GM19463 (cell line): ENCODE data around the gene ENTPD1.
A peak's percentile ranks its signal among the peaks of the same experiment; 100 is the strongest.
"Not testable (repeated sequence)": the region's sequence is repeated elsewhere in the genome, so short reads cannot be mapped to it uniquely, and the experiment has no call there.

Experiments used
- ATAC-seq: cut with Tn5 transposase; IDR thresholded peaks from one replicate; pipeline ENCODE4 v1.9.1; 2021; ENCODE audit warnings: mild to moderate bottlenecking, moderate library complexity; ENCODE audit not compliant: unreplicated experiment

ENTPD1 gene, protein sequence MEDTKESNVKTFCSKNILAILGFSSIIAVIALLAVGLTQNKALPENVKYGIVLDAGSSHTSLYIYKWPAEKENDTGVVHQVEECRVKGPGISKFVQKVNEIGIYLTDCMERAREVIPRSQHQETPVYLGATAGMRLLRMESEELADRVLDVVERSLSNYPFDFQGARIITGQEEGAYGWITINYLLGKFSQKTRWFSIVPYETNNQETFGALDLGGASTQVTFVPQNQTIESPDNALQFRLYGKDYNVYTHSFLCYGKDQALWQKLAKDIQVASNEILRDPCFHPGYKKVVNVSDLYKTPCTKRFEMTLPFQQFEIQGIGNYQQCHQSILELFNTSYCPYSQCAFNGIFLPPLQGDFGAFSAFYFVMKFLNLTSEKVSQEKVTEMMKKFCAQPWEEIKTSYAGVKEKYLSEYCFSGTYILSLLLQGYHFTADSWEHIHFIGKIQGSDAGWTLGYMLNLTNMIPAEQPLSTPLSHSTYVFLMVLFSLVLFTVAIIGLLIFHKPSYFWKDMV

DNA sequence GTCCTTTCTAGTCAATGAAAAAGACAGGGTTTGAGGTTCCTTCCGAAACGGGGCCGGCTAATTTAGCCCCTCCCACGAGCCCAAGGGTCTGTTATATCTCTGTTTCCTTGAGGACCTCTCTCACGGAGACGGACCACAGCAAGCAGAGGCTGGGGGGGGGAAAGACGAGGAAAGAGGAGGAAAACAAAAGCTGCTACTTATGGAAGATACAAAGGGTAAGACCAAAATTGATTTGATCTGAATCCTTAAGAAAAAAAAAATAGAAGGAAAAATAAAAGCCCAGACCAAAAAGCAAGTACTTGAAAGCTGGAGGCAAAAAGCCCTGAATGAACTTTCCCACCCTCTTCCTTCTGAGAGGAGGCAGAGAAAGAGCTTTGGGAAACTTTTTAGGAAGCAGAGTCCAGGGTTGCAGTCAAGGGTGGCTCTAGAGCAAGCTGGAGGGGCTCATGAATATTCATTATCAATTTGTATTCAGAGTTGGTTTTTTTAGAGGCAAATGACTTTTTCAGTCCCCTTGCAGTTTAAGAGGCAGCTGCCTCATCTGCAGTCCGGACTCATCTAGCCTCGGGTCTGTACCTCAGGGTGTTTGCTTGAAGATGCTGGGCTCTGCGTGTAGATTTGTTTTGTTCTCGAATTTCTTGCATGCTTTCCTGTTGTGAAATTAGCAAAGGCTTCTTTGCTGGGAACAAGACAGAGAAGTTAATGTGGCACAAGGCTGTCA lies at the start of gene ENTPD1:
TSS of gene ENTPD1 (plus strand) at position 123 of the 721 bp plus-strand sequence. CDS start at position 200, 77 bp downstream.
- ATAC-seq: no peak

DNA sequence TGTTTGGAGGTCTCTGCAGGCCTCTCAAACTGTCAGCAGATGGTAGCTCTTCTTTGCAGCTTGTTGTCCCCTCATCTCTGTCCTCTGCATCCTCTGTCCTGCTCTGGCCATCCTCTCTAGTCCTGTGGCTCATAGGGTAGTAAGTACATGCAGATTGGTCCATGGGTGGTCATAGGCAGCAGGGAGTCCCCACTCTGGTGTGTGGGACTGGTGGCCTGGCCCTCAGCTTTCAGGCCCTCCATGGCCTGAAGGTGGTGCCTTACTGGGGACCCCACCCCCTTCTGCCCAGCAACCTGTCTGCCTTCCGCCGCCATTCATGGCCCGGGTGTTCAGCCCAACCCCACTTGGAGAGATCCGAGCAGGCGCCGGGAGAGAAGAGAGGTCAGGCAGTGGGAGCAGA lies 49.4 kb upstream of the ENTPD1 start:
- ATAC-seq: no peak

DNA sequence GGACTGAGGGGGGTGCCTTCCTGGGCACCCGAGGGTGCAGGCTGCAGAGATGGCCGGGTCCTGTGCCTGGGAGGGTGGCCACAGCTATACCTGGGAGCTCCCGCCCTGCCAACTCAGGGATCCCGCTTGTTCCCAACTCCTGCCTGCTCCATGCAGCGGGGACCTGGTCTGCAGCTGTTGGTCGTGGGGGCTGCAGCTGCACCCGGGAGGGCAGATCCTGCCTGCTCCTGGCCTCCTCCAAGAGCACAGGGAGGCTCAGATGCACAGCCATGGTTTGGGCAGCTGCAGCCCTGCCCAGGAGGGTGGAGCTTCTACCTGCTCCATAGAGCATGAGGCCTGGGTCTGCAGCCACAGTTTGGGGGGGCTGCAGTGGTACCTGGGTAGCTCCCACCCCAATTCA lies 49.0 kb upstream of the ENTPD1 start:
- no peak for ATAC-seq

DNA sequence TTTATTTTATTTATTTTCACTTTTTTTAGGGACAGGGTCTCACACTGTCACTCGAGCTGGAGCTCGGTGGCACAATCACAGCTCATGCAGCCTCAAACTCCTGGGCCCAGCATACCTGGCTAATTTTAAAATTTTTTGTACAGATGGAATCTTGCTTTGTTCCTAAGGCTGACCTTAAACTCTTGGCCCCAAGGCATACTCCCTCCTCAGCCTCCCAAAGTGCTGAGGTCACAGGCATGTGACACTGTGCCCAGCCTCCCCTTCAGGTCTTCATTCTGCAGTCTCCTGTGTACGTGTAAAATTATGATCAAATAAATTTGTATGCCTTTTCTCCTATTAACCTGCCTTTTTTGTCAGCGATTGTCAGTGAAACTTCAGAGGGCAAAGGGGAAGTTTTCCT lies 44.5 kb upstream of the ENTPD1 start:
- ATAC-seq: no peak

DNA sequence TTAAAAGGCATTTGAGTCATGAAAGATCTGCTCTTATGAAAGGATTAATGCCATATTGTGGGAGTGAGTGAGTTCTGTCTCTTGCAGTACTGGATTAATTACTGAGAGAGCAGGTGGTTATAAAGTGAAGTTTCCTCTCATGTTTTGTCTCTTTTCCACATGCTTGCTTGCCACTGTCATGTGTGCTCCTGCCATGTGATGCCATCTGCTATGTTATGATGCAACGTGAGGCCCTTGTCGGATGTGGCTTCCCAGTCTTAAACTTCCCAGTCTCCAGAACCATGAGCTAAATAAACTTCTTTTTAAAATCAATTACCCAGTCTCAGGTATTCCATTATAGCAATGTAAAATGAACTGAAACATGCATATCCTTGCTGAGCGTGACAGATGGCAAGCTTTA lies 39.5 kb upstream of the ENTPD1 start:
- no peak for ATAC-seq

DNA sequence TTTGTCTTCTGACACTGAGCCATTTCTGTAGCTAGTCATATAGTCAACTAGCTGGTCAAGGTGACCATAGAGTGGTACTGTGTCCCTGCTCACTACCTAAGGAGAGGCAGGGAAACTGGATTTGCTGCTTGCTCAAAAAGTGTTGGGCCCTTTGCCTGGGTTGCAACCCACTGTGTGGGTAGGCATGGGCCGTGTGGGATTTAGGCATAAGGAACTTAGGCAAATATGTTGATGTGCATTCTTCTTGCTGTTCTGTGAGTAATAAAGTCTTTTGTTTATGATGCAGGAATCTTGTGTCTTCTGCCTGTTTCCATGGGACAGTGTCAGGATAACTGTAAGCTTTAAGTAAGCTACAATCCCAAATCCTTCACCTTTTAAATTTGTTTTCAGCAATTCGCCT lies 39.1 kb upstream of the ENTPD1 start:
- no peak for ATAC-seq

DNA sequence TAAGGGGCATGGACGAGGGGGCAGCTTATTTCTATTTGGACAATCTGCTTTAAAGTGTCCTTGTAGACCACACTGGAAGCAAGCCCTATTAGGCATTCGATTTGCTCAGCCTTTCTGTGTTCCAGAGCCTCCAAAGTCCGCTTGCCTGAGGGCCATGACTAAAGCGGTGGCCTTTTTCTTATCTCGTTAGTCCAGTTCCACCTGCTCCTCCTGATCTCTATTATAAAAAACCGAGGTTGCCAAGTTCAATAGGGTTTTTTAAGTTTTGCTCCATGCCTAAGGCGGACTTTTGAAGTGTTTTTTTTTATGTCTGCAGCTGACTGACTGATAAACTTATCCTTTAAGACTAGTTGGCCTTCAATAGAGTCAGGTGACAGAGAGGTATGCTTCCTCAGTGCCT lies 35.2 kb upstream of the ENTPD1 start:
- not testable (repeated sequence) for ATAC-seq

DNA sequence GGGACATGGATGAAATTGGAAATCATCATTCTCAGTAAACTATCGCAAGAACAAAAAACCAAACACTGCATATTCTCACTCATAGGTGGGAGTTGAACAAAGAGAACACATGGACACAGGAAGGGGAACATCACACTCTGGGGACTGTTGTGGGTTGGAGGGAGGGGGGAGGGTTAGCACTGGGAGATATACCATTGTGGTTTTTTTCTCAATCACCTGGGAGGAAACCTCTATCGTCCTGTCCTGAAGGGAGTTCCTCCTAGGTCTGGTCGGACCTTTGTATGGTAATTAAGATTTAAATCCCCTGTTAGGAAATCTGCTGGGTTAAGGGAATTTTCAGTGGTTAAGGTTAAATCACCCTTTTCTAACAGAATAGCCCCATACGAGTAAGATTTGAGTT lies 33.5 kb upstream of the ENTPD1 start:
- not testable (repeated sequence) for ATAC-seq

DNA sequence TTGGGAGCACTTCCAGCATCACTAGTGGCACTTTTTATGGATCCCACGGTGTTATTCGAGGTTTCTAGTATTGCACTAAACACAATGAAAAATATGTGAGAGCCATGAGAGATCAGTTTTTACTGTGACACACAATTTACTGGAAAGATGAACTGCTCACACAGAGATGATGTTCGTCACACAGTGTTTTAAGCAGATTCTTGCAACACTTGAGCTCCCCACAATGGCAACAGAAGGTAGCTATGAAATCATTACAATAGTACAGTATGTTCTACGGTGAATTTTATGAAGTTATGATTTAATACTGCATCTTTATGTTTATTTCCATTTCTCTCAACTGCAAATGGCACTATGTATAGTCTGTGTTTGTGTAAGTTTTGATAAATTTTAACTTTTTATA lies 27.4 kb upstream of the ENTPD1 start:
- ATAC-seq: no peak

DNA sequence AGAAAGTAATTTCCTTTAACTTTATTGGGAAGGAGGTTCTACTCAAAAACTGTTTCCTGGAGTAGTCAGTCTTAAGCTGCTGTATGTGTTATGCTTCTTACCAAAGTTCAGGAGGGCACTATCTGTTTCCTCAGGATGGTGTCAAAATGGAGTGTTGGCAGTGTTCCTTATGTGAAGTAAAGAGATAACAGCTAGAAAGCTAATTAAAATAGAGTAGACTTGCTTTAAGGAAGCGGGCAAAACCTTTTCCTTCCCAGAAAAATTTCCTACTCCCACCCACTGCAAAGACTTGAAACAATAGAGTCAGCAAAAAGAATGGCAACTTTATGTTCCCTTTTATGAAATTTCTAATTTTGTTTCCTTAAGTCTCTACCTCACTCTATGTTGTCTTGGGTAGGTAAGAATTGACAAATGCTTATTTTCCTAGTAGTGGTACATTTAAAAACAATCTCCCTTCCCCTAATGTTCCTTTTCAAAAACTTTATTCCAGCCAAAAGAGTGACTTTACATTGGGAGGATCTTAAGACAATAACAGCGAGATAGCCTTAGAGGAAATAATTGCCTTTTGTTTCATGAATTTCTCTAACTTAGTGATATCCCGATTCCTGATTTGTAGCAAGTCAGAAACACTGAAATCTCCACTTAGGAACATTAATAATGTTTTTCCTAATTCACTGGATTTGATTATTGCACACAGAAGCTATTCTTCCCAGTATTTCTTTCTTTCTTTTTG lies 26.5 kb upstream of the ENTPD1 start:
- no peak for ATAC-seq

DNA sequence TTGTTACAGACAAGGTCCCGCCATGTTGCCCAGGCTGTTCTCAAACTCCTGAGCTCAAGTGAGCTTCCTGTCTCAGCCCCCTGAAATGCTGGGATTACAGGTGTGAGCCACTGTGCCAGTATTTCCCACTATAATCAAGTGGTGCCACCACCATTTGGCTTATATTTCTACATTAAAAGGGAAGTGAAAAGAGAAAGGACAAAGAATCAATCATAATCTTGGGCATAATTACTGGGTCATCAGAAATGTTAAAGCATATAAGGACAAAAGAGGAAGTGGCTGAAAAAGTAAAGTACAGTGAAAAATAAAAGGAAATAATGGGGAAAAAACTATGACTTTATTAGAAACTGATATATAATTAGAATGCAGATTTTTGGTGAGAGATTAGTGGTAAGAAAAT lies 25.7 kb upstream of the ENTPD1 start:
- ATAC-seq: no peak

DNA sequence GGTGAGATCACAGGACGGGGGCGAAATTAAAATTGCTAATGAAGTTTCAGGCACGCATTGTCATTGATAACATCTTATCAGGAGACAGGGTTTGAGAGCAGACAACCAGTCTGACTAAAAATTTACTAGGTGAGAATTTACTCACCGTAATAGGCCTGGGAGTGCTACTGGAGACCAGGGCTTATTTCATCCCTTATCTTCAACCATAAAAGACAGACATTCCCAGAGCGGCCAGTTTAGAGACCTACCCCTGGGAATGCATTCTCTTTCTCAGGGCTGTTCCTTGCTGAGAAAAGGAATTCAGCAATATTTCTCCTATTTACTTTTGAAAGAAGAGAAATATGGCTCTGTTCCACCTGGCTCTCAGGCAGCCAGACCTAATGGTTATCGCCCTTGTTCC lies 23.1 kb upstream of the ENTPD1 start:
- not testable (repeated sequence) for ATAC-seq

DNA sequence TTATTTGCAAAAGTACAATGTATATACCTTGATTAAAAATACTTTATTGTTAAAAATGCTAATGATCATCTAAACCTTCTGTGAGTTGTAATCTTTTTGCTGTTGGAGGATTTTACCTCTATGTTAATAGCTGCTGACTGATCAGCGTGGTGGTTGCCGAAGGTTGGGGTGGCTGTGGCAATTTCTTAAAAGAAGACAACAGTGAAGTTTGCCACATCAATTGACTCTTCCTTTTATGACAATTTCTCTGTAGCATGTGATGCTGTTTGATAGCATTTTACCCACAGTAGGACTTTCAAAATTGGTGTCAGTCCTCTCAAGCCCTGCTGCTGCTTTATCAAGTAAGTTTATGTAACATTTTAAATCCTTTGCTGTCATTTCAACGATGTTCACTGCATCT lies 16.9 kb upstream of the ENTPD1 start:
- ATAC-seq: no peak

DNA sequence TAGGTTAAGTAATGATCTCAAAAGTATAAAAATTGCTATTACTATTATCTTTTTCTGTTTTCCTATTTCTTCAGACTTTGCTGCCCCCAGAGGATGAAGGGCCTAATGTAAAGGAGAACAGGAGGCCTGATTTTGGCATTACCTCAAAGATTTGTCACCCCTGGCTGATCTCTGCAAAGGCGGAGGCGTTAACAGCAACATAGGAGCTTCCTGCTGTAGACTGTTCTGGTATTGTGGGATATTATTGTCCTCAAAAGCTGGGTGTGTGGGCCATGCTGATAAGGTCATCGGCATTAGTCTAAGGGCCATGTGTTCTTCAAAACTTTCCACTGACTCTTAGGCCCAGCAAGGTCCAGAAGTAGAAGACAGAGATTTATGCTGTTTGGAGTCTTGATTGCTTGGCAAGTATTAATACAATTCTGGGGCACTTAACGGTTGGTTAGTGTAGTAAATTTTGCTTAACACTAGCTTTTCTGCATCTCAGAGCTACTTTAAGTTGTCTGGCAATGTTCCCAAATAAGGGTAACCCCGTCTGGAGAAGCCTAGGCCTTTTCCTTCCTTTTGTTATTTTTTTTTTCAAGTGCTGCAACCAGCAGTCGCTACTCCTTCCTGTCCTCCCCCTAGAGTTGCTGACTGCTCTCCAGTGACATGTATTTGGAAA lies 14.0 kb upstream of the ENTPD1 start:
- peak; percentile 80 for ATAC-seq

DNA sequence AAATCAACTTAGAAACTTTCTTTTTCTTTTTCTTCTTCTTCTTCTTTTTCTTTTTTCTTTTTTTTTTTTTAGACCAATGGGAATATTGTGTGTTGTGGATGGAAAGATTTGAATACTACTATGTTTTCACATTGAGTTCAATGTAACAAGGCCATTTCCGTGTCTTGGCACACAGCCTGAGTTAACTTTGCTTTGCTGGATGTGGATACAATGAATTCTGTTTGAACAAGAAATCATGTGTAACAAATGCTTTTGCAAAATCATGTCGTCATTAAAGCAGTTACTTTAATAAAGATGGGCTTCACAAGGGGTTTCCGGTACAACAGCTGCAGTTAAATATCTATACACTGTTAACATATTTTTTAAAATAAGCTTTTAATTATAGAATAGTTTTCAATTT lies 13.5 kb upstream of the ENTPD1 start:
- peak; percentile 10 for ATAC-seq

DNA sequence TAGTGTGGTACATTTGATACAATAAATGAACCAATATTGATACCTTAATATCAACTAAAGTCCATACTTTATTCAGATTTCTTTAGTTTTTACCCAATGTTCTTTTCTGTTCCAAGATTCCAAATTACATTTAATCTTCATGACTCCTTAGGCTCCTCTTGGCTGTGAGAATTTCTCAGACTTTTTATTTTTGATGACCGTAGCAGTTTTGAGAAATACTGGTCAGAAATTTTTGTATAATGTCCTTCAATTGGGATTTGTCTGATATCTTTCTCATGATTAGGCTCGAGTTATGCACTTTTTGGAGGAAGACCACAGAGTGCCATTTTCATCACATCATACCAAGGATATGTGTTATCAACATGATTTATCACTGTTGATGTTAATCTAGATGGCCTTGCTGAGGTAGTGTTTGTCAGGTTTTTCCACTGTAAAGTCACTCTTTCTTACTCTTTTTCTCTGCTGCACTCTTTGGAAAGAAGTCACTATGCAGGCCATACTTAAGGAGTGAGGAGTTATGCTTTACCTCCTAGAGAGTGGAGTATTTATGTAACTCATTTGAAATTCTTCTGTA lies 12.9 kb upstream of the ENTPD1 start:
- ATAC-seq: no peak

DNA sequence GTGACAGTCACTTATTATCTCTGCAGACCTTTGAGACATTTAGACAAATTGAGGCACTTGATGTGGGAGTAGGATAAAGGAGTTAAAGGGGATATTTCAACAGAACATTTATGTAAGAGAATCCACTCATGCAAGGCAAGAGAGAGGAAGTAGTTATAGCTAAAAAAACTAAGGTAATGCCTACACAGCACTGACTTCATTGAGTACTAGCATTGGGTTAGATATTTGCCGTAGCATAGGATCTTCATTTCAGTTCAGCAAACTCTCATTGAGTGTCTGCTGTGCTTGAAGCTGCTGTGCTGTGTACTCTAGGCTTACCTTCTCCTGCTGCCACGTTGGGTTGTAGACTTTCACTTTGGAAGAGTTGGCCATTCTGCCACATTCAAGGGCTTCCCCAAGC lies 10.5 kb upstream of the ENTPD1 start:
- ATAC-seq: no peak

DNA sequence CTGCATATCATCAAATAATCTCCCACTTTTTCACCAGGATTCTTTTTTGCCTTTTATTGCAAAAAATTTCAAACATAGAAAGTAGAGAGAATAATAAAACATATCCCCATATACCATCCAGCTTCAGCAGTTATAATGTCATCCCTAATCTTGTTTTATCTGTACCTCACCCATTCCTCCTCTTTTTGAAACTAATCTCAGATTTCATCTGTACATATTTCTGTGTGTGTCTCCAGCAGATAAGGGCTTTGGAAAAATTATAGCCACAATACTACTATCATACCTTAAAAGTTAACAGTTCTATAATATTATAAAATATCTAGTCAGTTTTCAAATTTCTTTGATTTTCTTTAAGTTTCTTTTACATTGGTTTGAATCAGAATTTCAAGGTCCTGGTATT lies 7.6 kb upstream of the ENTPD1 start:
- no peak for ATAC-seq

DNA sequence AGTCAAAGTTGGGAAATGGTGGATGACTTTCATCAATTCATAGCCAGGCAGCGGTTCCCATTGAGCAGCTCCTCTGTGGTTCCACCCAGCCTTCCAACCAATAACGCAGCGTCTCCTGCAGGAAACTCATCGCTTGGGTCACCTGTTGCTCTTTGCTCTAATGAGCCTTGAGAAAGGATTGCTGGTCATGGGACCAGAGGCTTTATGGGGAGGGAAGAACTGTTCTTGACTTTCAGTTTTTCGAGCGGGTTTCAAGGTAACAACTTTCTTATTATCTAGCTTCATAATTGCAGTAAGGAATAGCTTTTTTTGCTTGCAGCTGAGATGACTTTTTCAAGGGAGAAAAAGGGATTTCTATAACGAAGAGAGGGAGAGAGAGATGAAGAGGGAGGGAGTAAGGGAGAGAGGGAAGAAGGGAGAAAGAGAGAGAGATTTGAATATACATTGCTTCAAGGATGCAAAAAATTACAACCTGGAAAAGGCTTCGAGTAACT lies 405 bp upstream of the ENTPD1 start:
- peak; percentile 45 for ATAC-seq
